Mucosa of stomach (tissue), 1 donor: ENCODE measurements around the gene LMAN1L.

ENCODE experiments used
- H3K27me3 ChIP-seq: one replicate; pipeline ENCODE4 v1.7.0; 2013; ENCODE audit warnings: mild to moderate bottlenecking, low read length; ENCODE audit not compliant: control insufficient read depth, insufficient read depth
- H3K36me3 ChIP-seq: one replicate; pipeline ENCODE4 v1.7.0; 2013; ENCODE audit warnings: low read length; ENCODE audit not compliant: control insufficient read depth, insufficient read depth
- H3K4me1 ChIP-seq: one replicate; pipeline ENCODE4 v1.7.0; 2013; ENCODE audit warnings: mild to moderate bottlenecking, low read length; ENCODE audit not compliant: control insufficient read depth, insufficient read depth
- H3K4me3 ChIP-seq: one replicate; pipeline ENCODE4 v1.7.0; 2013; ENCODE audit warnings: low read length
- H3K9ac ChIP-seq: one replicate; pipeline ENCODE4 v1.7.0; 2013; ENCODE audit warnings: mild to moderate bottlenecking, low read length, moderate library complexity
- H3K9me3 ChIP-seq: one replicate; pipeline ENCODE4 v1.7.0; 2013; ENCODE audit warnings: mild to moderate bottlenecking, low read length, moderate library complexity; ENCODE audit not compliant: control insufficient read depth
- donor health status: Pancreatic carcinoma.

LMAN1L gene

DNA sequence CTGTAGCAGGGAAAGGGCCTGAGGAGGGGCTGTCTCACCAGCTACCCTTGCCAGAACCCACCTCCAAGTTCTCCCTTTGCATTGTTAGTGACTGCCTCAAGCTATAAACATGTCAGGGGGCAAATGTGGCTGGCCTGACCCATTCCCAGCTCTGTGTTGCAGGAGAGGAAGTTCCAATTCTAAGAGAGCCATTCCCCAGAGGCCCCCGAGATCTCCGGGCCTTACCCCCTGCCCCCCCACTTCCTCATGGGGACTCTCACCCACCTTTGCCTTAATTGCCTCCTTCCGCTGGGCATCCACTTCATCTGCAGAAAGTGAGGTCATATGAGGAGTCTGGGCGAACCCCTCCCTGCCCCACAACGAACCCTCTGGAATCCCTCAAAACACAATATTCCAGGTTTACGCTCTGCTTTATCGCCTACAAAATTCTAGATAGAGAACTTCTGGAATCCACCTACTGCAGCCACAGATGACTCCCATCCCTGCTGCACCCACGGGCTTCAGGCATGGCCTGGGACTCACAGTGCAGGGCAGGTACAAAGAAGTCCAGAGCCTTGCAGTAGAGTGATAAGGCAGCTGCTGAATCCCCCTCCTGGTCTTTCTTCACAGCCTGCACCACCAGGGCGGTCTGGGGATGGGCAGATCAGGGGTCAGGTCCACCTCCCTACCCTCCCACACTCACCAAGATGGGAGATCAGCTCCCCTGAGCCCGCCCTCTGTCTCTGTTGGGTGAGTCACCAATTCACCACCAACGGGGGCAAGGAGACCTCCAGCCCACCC lies 26.3 kb downstream of the LMAN1L start:
- Histone ChIP-seq H3K36me3 (no peaks in the 10 kb centered on the region), H3K27me3 (no peaks in the 10 kb centered on the region), H3K4me1 (peaks cover 18% of the 10 kb centered on the region)

DNA sequence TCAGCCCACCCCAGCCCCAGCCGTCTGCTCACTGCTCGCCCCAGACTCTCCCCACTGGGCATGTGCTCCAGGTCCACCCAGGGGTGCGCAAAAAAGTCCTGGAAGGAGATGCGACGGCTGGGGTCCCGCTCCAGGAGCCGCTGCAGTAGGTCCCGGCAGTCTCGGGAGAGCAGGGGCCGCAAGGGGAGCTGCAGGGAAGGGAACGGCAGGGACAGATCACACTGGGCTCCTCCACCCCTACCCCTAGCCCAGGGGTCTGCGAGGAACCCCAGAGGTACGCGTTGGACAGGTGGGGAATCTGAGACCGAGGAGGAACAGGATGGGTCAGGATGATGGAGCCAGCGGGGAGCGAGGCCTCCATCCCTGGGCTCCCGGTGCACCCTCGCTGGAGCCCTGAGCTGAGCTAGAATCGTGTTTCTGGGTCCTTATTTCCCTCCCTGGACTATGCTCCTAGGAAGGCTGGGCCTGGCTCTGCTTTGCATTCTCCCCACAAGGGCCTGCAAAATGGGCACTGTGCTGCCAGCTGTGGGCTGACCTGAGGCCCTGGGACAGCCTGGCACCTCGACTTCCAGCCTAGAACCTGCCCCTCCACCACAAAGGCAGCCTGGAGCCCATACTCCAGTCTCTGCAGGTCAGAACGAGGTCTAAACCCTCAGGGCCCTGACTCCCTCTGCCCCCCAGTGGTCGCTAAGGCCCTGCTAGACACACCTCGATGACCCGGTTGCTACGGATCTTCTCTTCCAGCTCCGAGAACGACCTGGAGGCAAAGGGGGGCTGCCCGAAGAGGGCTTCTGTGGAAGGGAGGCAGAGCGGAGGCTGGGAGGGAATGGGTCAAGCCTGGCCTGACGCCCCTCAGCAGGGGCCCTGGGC lies 27.1 kb downstream of the LMAN1L start:
- Histone ChIP-seq H3K4me3 (no peak overlapping the region), H3K9ac (no peak overlapping the region), H3K36me3 (no peaks in the 10 kb centered on the region), H3K9me3 (no peaks in the 10 kb centered on the region), H3K27me3 (no peaks in the 10 kb centered on the region), H3K4me1 (peaks cover 19% of the 10 kb centered on the region)

More for the DNA sequence above, 26.3 kb downstream of the LMAN1L start:
- Histone ChIP-seq H3K9ac (no peak overlapping the region), H3K9me3 (no peaks in the 10 kb centered on the region), H3K4me3 (no peak overlapping the region)

GRCh38 chr15:74840851-74841775 lies 28.5 kb downstream of the LMAN1L start:
- H3K9ac ChIP-seq, result no peak overlapping the region
- no peak overlapping the region for H3K4me3 ChIP-seq
- no peaks in the 10 kb centered on the region for H3K27me3 ChIP-seq
- H3K36me3 ChIP-seq, result peaks cover 9% of the 10 kb centered on the region
- H3K9me3 ChIP-seq, result no peaks in the 10 kb centered on the region
- peaks cover 19% of the 10 kb centered on the region for H3K4me1 ChIP-seq

DNA sequence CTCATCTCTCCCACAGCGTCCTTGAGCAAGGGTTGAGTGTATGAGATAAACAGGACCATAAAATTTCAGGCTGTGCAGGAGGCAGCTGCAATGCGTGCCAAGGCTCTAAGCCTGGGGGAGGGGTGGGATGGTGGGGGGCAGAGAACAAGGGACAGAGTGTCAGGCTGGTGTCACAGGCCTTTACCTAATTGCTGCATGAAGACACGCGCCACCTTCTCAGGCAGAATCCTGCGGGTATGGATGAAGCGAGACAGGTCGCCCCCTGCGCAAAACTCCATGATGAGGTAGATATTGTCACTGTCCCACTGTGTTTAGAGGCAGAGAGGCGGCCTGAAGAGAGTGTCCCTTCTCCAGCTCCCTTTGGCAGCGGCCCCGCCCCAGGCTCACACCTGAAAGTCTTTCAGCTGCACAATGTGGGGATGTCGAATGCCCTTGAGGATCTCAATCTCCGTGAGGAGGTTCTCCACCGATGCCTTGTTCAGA lies 29.3 kb downstream of the LMAN1L start:
- peaks cover 9% of the 10 kb centered on the region for H3K36me3 ChIP-seq
- peaks cover 19% of the 10 kb centered on the region for H3K4me1 ChIP-seq
- no peak overlapping the region for H3K4me3 ChIP-seq
- no peaks in the 10 kb centered on the region for H3K27me3 ChIP-seq
- no peaks in the 10 kb centered on the region for H3K9me3 ChIP-seq
- peak overlapping the region; percentile 71 for H3K9ac ChIP-seq

DNA sequence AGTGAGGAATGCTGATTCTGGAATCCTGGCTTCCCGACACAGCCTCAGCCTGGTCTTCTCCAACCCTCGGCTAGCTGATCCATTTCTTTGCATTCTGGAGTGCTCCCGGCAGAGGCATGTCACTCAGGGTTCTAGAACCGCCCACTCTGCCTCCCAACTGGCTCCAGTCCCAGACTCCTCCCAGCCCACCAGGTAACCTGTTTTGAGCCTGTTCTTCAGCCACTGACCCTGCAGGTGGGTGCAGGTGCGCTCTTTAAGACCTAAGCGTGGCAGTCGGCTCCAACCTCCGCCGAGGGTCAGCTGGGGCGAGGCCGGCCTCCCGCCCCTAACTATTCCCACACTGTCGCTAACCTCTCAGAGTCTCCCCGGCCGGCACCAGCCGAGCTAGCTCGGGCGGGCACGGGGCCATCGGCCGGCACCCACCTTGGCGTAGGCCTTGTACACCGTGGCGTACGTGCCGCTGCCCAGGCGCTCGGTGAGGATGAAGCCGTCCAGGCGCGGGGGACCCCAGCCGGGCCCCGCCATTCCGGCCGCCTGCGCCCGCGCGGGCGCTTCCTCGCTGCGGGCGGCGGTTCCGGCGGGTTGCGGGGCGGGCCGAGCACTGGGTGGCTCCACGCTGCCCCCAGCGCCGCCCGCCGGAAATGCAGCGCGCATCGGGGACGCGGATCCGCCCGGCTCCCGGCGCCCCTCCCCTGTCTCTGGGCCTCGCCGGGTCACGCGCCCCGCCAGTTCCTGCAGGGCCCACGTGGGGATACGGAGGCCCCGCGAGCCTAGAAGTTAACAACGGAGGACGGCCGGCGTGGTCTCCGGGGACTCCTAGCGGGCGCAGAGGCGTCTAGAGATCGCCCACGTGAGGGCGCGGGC lies 30.2 kb downstream of the LMAN1L start, which contains the start of gene ULK3:
Gene ULK3 (minus strand): TSS at position 576 of the 864 bp plus-strand sequence. CDS start 51 bp downstream, at position 525.
- peaks cover 27% of the 10 kb centered on the region for H3K4me1 ChIP-seq
- H3K9me3 ChIP-seq, result no peaks in the 10 kb centered on the region
- H3K4me3 ChIP-seq, result peak within 1 kb of the TSS; percentile 48
- no peaks in the 10 kb centered on the region for H3K27me3 ChIP-seq
- peak within 1 kb of the TSS; percentile 71 for H3K9ac ChIP-seq
- H3K36me3 ChIP-seq, result peaks cover 17% of the 10 kb centered on the region

GRCh38 chr15:74843445-74843828 lies 30.8 kb downstream of the LMAN1L start:
- Histone ChIP-seq H3K9me3 (no peaks in the 10 kb centered on the region), H3K4me3 (no peak overlapping the region), H3K9ac (peak overlapping the region; percentile 44), H3K36me3 (peaks cover 22% of the 10 kb centered on the region), H3K27me3 (no peaks in the 10 kb centered on the region), H3K4me1 (peaks cover 33% of the 10 kb centered on the region)

DNA sequence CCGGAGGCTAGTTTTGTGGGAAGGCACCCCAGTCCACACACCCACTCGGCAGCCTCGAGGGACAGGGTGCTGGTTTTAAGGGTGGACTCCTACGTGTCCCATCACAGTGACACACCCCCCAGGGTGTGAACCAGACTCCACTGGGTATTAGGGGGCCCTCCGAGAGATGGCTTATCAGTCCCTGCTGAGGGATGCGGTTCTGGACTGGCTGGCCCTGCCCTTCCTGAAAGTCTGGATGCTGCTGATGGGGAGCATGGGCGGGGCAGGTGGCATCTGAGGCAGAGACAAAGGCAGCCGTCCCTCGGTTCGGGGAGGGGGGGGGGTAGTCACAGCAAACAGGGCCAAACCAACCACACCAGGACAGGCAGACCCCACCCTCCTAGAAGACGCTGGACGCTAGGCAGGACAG lies 31.3 kb downstream of the LMAN1L start:
- Histone ChIP-seq H3K9me3 (no peaks in the 10 kb centered on the region), H3K36me3 (peaks cover 25% of the 10 kb centered on the region), H3K27me3 (no peaks in the 10 kb centered on the region), H3K4me3 (no peak overlapping the region), H3K4me1 (peaks cover 35% of the 10 kb centered on the region), H3K9ac (peak overlapping the region; percentile 44)

GRCh38 chr15:74844319-74845207 lies 31.9 kb downstream of the LMAN1L start:
- Histone ChIP-seq H3K4me1 (peaks cover 35% of the 10 kb centered on the region), H3K9ac (peak overlapping the region; percentile 44), H3K27me3 (no peaks in the 10 kb centered on the region), H3K36me3 (peaks cover 25% of the 10 kb centered on the region), H3K9me3 (no peaks in the 10 kb centered on the region), H3K4me3 (no peak overlapping the region)

GRCh38 chr15:74845208-74845568 lies 32.6 kb downstream of the LMAN1L start:
- Histone ChIP-seq H3K36me3 (peaks cover 25% of the 10 kb centered on the region), H3K9me3 (no peaks in the 10 kb centered on the region), H3K4me3 (no peak overlapping the region), H3K9ac (peak overlapping the region; percentile 12), H3K27me3 (no peaks in the 10 kb centered on the region), H3K4me1 (peaks cover 37% of the 10 kb centered on the region)

DNA sequence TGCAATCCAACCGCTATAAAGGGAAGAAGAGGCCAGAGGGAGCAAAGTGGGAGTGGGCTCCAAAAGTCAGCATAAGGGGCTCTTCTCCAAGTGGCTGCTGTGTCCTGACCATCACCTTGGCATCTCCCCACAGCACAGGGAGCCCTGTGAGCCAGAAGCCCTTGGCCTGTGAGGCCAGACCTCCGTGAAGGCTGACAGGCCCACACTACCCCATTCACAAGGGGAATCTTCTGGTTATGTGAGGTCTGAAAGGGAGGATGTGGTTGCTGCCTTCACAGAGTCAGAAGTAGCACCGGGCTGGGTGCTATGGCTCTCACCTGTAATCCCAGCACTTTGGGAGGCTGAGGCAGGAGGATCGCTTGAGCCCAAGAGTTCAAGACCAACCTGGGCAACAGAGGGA lies 32.9 kb downstream of the LMAN1L start:
- H3K4me1 ChIP-seq, result peaks cover 40% of the 10 kb centered on the region
- H3K9ac ChIP-seq, result peak overlapping the region; percentile 12
- peaks cover 25% of the 10 kb centered on the region for H3K36me3 ChIP-seq
- no peak overlapping the region for H3K4me3 ChIP-seq
- no peaks in the 10 kb centered on the region for H3K27me3 ChIP-seq
- no peaks in the 10 kb centered on the region for H3K9me3 ChIP-seq
